GM12865 (cell line): ENCODE data around the gene FIGLA.

ENCODE experiments used
- DNase-seq: peaks from one replicate; pipeline ENCODE4 v3.0.0; 2010; ENCODE audit warnings: low read depth
- H3K4me3 ChIP-seq: 2 replicates; pipeline ENCODE4 v1.5.1; 2011; ENCODE audit warnings: mild to moderate bottlenecking, low read depth, low read length, control low read depth
- CTCF ChIP-seq: IDR thresholded peaks from 2 replicates; pipeline ENCODE4 v1.5.1; 2011; ENCODE audit warnings: low read length, control low read depth, low read depth, inconsistent platforms; ENCODE audit not compliant: insufficient read depth; ENCODE audit errors: missing control alignments

The FIGLA gene

GRCh38 chr2:70832386-70832785, 41.9 kb upstream of the FIGLA start:
- no peak overlapping the region for H3K4me3 ChIP-seq
- TF ChIP-seq CTCF, result no peak
- DNase-seq, result no peak

- H3K4me3 ChIP-seq, result no peak overlapping the region
- no peak for TF ChIP-seq CTCF
- DNase-seq, result no peak
Observed at GRCh38 chr2:70831861-70832260, 41.4 kb upstream of the FIGLA start.

DNA sequence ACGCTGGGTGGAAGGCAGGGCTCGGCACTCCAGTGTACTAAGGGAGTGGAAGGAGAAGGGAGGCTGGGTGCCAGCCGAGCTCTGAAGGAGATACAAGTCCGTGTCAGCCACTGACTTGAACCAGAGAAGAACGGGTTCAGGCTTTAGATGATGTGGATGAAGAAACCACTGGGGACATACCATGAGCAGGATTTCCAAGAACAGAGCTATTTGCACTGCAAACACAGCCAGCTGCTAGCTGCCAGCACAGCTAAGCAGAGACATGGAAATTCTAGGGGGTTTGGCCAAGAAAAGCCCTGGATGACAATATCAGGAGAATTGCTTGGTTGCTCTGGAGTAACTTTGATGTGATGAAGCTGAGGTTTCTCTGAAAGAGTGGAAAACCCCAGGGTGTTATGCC, 39.9 kb upstream of the FIGLA start:
- no peak for TF ChIP-seq CTCF
- H3K4me3 ChIP-seq, result no peak overlapping the region
- DNase-seq, result no peak

- H3K4me3 ChIP-seq, result no peak overlapping the region
- TF ChIP-seq CTCF, result no peak
- no peak for DNase-seq
Observed at GRCh38 chr2:70829916-70830315, 39.5 kb upstream of the FIGLA start.

- no peak for TF ChIP-seq CTCF
Observed at GRCh38 chr2:70828914-70829824, 38.7 kb upstream of the FIGLA start.

GRCh38 chr2:70828115-70828514, 37.7 kb upstream of the FIGLA start:
- TF ChIP-seq CTCF, result no peak
- DNase-seq, result no peak
- no peak overlapping the region for H3K4me3 ChIP-seq

More at GRCh38 chr2:70828914-70829824, 38.7 kb upstream of the FIGLA start:
- H3K4me3 ChIP-seq, result no peak overlapping the region
- DNase-seq, result no peak

DNA sequence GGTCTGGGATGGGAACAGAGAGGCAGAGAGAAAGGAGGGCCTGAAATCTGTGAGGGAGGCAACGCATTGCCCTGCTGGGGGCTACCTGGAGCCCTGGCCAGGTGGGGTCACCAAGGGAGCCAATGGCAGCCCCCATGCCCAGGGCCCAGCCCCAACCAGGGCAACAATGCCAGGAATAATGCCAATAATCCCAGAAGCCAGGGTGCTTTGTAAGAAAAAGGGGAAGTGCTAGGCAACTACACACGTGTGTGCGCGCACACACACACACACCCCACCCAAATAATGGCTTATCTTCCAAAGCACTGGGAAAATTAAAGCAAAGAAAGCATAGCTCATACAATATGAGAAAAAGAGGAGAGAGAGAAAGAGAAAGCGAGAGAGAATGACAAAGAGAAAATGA, 36.9 kb upstream of the FIGLA start:
- DNase-seq, result no peak
- H3K4me3 ChIP-seq, result no peak overlapping the region
- no peak for TF ChIP-seq CTCF
